Neutrophil (primary cell): ENCODE data around the gene HOXC9.
"Not testable (repeated sequence)": the region's sequence is repeated elsewhere in the genome, so short reads cannot be mapped to it uniquely, and the experiment has no call there.

Experiments used
- H3K27ac ChIP-seq: fragments of 200-600 bp; sonication (generic); 2 replicates; pipeline ENCODE4 v1.5.1; 2016; ENCODE audit warnings: mild to moderate bottlenecking, moderate library complexity
- H3K27me3 ChIP-seq: fragments of 200-600 bp; sonication (generic); 2 replicates; pipeline ENCODE4 v1.6.0; 2016; ENCODE audit warnings: mild to moderate bottlenecking
- H3K36me3 ChIP-seq: fragments of 200-600 bp; sonication (generic); 2 replicates; pipeline ENCODE4 v1.5.1; 2017
- H3K4me1 ChIP-seq, 2 experiments: fragments of 200-600 bp in 1 of 2; sonication (generic) in 1 of 2; 1 replicate in 1 of 2; 2 replicates in 1 of 2; pipeline versions ENCODE4 v1.5.1 to v1.6.1; 2013 to 2016; ENCODE audit warnings: low read depth in 1 of 2, low read length in 1 of 2, mild to moderate bottlenecking in 1 of 2, moderate library complexity in 1 of 2; ENCODE audit not compliant: control insufficient read depth in 1 of 2, insufficient read depth in 1 of 2
- H3K4me3 ChIP-seq, 2 experiments: fragments of 200-600 bp in 1 of 2; sonication (generic) in 1 of 2; 1 replicate in 1 of 2; 2 replicates in 1 of 2; pipeline ENCODE4 v1.5.1; 2013 to 2016; ENCODE audit warnings: low read depth in 1 of 2, low read length in 1 of 2, mild to moderate bottlenecking in 1 of 2, moderate library complexity in 1 of 2
- H3K9me3 ChIP-seq: fragments of 200-600 bp; sonication (generic); 2 replicates; pipeline ENCODE4 v1.5.1; 2016
- TF ChIP-seq, protein P1 (sequence below): fragments of 200-600 bp; sonication (generic); IDR thresholded peaks from 2 replicates; pipeline ENCODE4 v1.5.1; 2016; ENCODE audit warnings: antibody characterized with exemption

HOXC9 gene

DNA sequence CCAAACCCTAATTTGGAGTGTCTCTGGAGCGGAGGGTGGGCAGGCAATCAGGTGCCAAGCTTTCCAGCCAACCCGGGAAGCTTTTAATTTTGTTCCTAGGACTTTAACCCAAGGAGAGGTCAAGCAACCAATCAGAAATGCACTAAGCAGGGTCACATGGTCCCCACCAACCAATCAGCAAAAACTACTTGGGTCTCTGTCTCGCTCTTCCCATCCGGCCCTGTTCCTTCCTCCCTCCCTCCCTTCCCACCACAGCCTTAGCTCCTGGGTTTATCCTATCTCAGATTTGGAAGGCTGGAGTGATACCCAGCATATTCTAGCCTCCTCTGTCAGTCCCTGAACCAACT, 40.2 kb downstream of the HOXC9 start:
- no peaks in the 10 kb centered on the region for H3K4me1 ChIP-seq
- peaks cover 100% of the 10 kb centered on the region for H3K27me3 ChIP-seq
- no peaks in the 10 kb centered on the region for H3K9me3 ChIP-seq
- TF ChIP-seq, protein P1, sequence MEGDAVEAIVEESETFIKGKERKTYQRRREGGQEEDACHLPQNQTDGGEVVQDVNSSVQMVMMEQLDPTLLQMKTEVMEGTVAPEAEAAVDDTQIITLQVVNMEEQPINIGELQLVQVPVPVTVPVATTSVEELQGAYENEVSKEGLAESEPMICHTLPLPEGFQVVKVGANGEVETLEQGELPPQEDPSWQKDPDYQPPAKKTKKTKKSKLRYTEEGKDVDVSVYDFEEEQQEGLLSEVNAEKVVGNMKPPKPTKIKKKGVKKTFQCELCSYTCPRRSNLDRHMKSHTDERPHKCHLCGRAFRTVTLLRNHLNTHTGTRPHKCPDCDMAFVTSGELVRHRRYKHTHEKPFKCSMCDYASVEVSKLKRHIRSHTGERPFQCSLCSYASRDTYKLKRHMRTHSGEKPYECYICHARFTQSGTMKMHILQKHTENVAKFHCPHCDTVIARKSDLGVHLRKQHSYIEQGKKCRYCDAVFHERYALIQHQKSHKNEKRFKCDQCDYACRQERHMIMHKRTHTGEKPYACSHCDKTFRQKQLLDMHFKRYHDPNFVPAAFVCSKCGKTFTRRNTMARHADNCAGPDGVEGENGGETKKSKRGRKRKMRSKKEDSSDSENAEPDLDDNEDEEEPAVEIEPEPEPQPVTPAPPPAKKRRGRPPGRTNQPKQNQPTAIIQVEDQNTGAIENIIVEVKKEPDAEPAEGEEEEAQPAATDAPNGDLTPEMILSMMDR: no peak
- no peak overlapping the region for H3K27ac ChIP-seq
- no peaks in the 10 kb centered on the region for H3K36me3 ChIP-seq
- H3K4me3 ChIP-seq: no peak overlapping the region

DNA sequence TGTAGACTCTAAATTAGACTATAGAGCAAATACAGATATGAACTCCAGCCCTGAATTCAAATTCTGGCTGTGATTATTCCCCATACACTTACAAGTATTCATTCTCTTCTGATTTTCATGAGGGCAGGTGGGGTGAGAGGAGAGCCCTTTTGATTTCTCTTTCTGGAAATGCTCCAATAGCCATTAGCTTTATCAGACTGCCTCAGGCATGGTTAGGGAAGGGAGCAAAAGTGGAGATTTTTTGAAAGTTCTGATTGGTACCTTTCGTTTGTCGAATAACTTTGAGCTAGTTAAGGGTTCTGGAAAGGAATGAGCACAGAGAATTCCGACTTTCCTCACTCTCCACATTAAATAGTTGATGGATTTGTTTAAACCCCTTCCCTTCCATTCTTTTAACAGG, 40.7 kb downstream of the HOXC9 start:
- peaks cover 100% of the 10 kb centered on the region for H3K27me3 ChIP-seq
- TF ChIP-seq, protein P1: no peak
- no peaks in the 10 kb centered on the region for H3K9me3 ChIP-seq
- H3K4me3 ChIP-seq: no peak overlapping the region
- no peaks in the 10 kb centered on the region for H3K36me3 ChIP-seq
- H3K27ac ChIP-seq: no peak overlapping the region
- no peaks in the 10 kb centered on the region for H3K4me1 ChIP-seq

DNA sequence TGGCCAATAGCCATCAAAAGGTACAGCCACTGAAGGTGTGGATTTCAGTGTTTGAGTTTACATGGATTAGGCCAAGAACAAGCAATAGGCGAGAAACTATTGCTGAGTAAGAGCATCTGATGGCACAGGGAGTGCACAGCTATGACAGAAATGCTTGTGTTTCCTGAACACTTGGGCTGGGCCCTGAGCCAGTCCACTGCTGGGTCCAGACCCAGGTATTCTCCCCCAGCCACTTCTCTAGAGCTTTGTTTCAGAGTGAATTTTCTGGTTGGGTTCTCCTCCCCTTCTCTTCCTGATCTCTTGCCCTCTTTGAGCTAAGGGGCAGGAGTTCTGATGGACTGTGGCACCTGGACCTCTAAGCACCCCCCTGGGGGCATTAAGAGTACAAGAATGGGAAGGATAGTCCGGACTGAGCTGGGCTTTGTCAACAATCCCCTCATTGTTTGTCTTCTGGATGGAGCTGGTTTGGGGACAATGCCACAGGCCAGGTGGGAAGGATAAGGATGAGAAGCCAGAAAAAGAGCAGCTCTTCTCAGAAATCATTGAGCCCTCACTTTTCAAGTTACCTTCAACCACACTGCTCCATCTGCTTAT, 41.2 kb downstream of the HOXC9 start:
- H3K36me3 ChIP-seq: no peaks in the 10 kb centered on the region
- H3K27ac ChIP-seq: no peak overlapping the region
- no peaks in the 10 kb centered on the region for H3K4me1 ChIP-seq
- H3K27me3 ChIP-seq: peaks cover 100% of the 10 kb centered on the region
- no peak overlapping the region for H3K4me3 ChIP-seq
- no peaks in the 10 kb centered on the region for H3K9me3 ChIP-seq
- TF ChIP-seq, protein P1: no peak

DNA sequence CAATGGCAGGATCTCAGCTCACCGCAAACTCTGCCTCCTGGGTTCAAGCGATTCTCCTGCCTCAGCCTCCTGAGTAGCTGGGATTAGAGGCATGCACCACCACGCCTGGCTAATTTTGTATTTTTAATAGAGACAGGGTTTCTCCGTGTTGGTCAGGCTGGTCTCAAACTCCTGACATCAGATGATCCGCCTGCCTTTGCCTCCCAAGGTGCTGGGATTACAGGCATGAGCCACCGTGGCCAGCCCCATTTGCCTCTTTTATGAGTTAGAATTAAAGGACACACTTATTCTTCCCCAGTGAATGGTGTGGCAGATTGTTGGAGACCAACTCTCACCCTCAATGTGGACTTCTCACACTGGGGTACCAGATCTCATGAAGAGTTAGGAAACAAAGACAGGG, 42.1 kb downstream of the HOXC9 start:
- H3K27me3 ChIP-seq: peaks cover 100% of the 10 kb centered on the region
- H3K27ac ChIP-seq: not testable (repeated sequence)

DNA sequence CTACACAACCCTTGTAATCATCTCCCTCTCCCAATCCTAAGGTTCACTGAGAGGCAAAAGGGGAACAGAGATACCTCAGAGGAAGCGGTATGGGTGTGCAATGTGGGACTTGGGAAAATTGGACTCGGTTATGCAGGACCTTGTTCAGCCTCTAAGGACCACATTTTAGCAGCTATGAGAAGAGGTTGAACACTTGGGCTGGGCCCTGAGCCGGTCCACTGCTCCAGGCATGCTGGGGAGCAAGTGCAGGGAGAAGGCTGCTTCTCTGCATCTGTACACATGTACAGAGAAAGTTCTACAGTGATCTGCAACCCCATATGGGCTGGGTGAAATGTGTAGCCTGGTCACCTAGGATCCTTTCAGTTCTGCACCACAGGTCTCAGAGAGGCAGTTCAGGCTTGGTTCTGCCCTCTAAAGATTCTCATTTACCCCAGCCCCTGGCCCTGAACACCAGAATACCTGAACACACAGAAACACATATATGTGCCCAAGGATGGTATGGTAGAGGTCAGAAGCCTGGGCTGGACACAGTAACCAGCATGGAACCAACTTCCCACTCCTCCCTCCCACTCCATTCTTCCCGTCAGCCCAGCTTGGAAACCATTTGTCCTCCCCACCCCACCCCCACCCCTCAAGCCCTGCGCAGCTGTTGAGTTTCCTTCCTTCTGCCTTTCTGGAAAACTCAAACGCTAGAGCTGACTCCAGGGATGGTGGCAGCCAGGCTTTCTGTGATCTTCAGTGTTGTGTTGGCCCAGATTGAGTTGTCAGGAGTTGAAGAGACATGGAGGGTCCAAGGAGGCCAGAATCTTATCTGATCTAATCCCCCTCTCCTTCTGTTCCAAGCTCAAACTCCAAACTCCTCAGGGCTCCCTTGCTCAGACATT, 43.3 kb downstream of the HOXC9 start:
- Histone ChIP-seq H3K27ac (no peak overlapping the region), H3K27me3 (peaks cover 100% of the 10 kb centered on the region), H3K4me3 (no peak overlapping the region), H3K9me3 (no peaks in the 10 kb centered on the region), H3K4me1 (no peaks in the 10 kb centered on the region), H3K36me3 (no peaks in the 10 kb centered on the region)
- TF ChIP-seq, protein P1: no peak

More for the DNA sequence above, 42.1 kb downstream of the HOXC9 start:
- not testable (repeated sequence) for H3K36me3 ChIP-seq, H3K4me1 ChIP-seq, H3K4me3 ChIP-seq, H3K9me3 ChIP-seq

DNA sequence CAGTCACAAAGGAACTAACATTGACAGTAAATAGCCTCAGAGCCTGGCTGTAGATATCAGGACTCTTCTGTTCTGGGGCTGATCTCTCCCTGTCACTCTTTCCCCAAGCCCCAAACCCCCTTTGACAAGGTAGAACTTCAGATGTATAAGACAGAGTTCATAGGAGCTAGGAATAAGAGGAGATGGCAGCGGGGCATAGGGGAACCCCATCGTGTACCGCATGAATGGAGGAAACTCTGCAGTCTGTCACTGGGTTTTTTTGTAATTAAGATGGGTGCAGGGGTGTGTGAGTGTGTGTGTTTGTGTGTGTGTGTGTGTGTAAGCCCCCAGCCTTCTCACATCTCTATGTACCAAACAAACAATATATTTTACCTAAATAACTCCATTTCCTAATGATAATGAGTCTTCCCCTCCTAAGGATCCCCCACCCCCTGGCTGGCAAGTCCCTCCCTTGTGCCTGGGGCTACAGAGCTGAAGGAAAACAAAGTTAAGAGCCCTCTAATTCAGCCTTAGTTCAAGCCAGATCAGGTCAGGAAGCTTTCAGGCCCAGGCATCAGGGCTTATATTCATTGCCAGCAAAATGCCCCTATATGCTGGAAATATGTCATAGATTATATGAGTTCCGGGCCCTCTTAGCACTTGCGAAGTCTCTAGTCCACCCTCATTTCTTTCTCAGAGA, 44.6 kb downstream of the HOXC9 start:
- Histone ChIP-seq H3K4me1 (no peaks in the 10 kb centered on the region), H3K27ac (no peak overlapping the region), H3K4me3 (no peak overlapping the region), H3K27me3 (peaks cover 100% of the 10 kb centered on the region), H3K36me3 (no peaks in the 10 kb centered on the region), H3K9me3 (no peaks in the 10 kb centered on the region)
- TF ChIP-seq, protein P1: no peak
